ENCODE results near the gene RRP1. TPM values are rescaled to one million over a fixed set of nuclear protein-coding genes. Genes with fewer than 3 reads are reported as not detected.

RRP1 gene
- total and polyA plus RNA-seq, 9 of the 15 experiments (the other 6 are each of a cell fraction or from before 2014, with no cell fraction given), result 0.89 to 105 (median 51.6) TPM

- DNase-seq (ENCODE audit: extremely low read depth in 1 of 4, low spot score in 3 of 4), result no peak
- no peaks in the 10 kb centered on the region for H3K9me1 ChIP-seq (ENCODE audit: control insufficient read depth, insufficient read depth, low read length)
- 27% methylated on average over 5 of the region's 6 CpGs for WGBS (ENCODE audit: insufficient coverage, low coverage, missing lambda C conversion rate)
- no peaks in the 10 kb centered on the region for H3K36me3 ChIP-seq (ENCODE audit: control insufficient read depth, insufficient read depth, low read length)
- peaks cover 4 to 36% of the 10 kb centered on the region in 2 experiments; a peak in 3 of 5 replicates for H3K4me1 ChIP-seq (replicated peaks in 1 of 2; ENCODE audit: control insufficient read depth in 2 of 2, insufficient read depth in 2 of 2, low read length in 2 of 2)
- H3K27me3 ChIP-seq (ENCODE audit: control insufficient read depth in 2 of 2, insufficient read depth in 2 of 2, low read length in 2 of 2), result no peaks in the 10 kb centered on the region
- CTCF ChIA-PET (ENCODE audit: low intra/inter-chr PET ratio), result no interaction called here
- H2AFZ ChIP-seq (ENCODE audit: low read depth, low read length), result no peak overlapping the region
- in situ Hi-C loops (cut with MboI), result no loop called here
- H3K9ac ChIP-seq (ENCODE audit: insufficient read depth in 1 of 2, low read depth in 2 of 2, low read length in 2 of 2), result no peak overlapping the region
- no peak overlapping the region for H3K27ac ChIP-seq (ENCODE audit: extremely low read depth, low read depth, low read length)
- TF ChIP-seq PRPF4 (IDR thresholded peaks at IDR 0.05; ENCODE audit: insufficient read depth, low read depth, low read length, poor library complexity, severe bottlenecking) (no peak), ZNF324 (CRISPR knock-in tag; IDR thresholded peaks at IDR 0.05) (no peak), ZBTB49 (CRISPR knock-in tag; IDR thresholded peaks at IDR 0.05; ENCODE audit: borderline replicate concordance) (no peak), CBX3 (IDR thresholded peaks at IDR 0.05; ENCODE audit: borderline replicate concordance in 1 of 2, low read length in 2 of 2) (no peak), MBD1 (CRISPR knock-in tag; IDR thresholded peaks at IDR 0.05) (no peak), JUNB (CRISPR knock-in tag; conservative IDR thresholded peaks at IDR 0.05) (no peak)
- TF ChIP-seq, protein P1, sequence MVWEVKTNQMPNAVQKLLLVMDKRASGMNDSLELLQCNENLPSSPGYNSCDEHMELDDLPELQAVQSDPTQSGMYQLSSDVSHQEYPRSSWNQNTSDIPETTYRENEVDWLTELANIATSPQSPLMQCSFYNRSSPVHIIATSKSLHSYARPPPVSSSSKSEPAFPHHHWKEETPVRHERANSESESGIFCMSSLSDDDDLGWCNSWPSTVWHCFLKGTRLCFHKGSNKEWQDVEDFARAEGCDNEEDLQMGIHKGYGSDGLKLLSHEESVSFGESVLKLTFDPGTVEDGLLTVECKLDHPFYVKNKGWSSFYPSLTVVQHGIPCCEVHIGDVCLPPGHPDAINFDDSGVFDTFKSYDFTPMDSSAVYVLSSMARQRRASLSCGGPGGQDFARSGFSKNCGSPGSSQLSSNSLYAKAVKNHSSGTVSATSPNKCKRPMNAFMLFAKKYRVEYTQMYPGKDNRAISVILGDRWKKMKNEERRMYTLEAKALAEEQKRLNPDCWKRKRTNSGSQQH (CRISPR knock-in tag; IDR thresholded peaks at IDR 0.05), result no peak
- TF ChIP-seq, protein P2, sequence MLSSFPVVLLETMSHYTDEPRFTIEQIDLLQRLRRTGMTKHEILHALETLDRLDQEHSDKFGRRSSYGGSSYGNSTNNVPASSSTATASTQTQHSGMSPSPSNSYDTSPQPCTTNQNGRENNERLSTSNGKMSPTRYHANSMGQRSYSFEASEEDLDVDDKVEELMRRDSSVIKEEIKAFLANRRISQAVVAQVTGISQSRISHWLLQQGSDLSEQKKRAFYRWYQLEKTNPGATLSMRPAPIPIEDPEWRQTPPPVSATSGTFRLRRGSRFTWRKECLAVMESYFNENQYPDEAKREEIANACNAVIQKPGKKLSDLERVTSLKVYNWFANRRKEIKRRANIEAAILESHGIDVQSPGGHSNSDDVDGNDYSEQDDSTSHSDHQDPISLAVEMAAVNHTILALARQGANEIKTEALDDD (IDR thresholded peaks at IDR 0.05), result no peak
- ATAC-seq, result no peak; the same call in 2 of the 3 replicates
- no peak overlapping the region for H3K4me3 ChIP-seq
- intact Hi-C loops (cut with micrococcal nuclease), result no loop called here
- H3K9me3 ChIP-seq (replicated peaks; ENCODE audit: control insufficient read depth, insufficient read depth, low read depth, low read length), result no peaks in the 10 kb centered on the region
- H3K79me2 ChIP-seq (ENCODE audit: control insufficient read depth, insufficient read depth, low read length), result no peaks in the 10 kb centered on the region
- no peaks in the 10 kb centered on the region for H4K20me1 ChIP-seq (replicated peaks; ENCODE audit: control insufficient read depth, insufficient read depth, low read length)
- POLR2A ChIA-PET, result interaction anchor here (0.6 to 2.1 kb wide), 4 partner anchors 12 to 46 kb away, joined by 3 to 9 read pairs (median 3); no protein-coding TSS in a partner anchor
- no peak for FAIRE-seq
- no TSS peak for BruUV-seq (replicated peaks)
- no peak overlapping the region for H3K4me2 ChIP-seq (ENCODE audit: insufficient read depth, low read length)
Observed at GRCh38 chr21:43835861-43836260, 46.5 kb downstream of the RRP1 start.

Measured in K562 (cell line).